GM12801 (cell line): ENCODE results near the gene SEMA4G.

ENCODE experiments used
- CTCF ChIP-seq: IDR thresholded peaks from one replicate; pipeline ENCODE4 v1.5.1; 2011; ENCODE audit warnings: control low read depth; ENCODE audit not compliant: insufficient read length; ENCODE audit errors: extremely low read depth

Gene SEMA4G

GRCh38 chr10:100996678-100997359, 27.5 kb downstream of the SEMA4G start:
- TF ChIP-seq CTCF, result no peak

- no peak for TF ChIP-seq CTCF
Measured at GRCh38 chr10:100997360-100998182, 28.3 kb downstream of the SEMA4G start.

- TF ChIP-seq CTCF, result no peak
Measured at GRCh38 chr10:100998183-100998990, 29.1 kb downstream of the SEMA4G start.

GRCh38 chr10:100998991-100999741, 29.9 kb downstream of the SEMA4G start:
- no peak for TF ChIP-seq CTCF

- no peak for TF ChIP-seq CTCF
Measured at GRCh38 chr10:100999742-101000126, 30.4 kb downstream of the SEMA4G start, which contains the start of gene LZTS2. TSS of gene LZTS2 (plus strand) at chr10:100999808. CDS start at chr10:101002539, 2,731 bp downstream.

- TF ChIP-seq CTCF, result no peak
Measured at GRCh38 chr10:101000127-101000914, 31.0 kb downstream of the SEMA4G start.
